GM23338 (cell line): ENCODE data around the gene SERPINA9.
A peak's percentile ranks its signal among the peaks of the same experiment; 100 is the strongest.

Experiments
- CREB1 ChIP-seq: fragments of 250-450 bp; sonication (Bioruptor Pico); IDR thresholded peaks from 2 replicates; pipeline ENCODE4 v1.5.0; 2020; ENCODE audit warnings: low read depth, mild to moderate bottlenecking, moderate library complexity
- CTCF ChIP-seq, 2 experiments: fragments of 200-600 bp in 1 of 2; sonication (generic) in 1 of 2; conservative IDR thresholded peaks; 2 replicates each; pipeline versions ENCODE4 v1.5.1 to v1.6.1; 2016 to 2017; ENCODE audit warnings: antibody characterized with exemption in 2 of 2, low read depth in 2 of 2, mild to moderate bottlenecking in 2 of 2, moderate library complexity in 1 of 2
- EZH2 ChIP-seq: fragments of 200-600 bp; sonication (generic); IDR thresholded peaks from one replicate; pipeline ENCODE4 v1.8.0; 2017; ENCODE audit warnings: antibody characterized with exemption, mild to moderate bottlenecking, low read depth; ENCODE audit not compliant: unreplicated experiment
- POLR2AphosphoS5 ChIP-seq: IDR thresholded peaks from 2 replicates; pipeline ENCODE4 v1.6.1; 2016; ENCODE audit warnings: antibody characterized with exemption, low read depth

GRCh38 chr14:94485944-94486841, 10.2 kb upstream of the SERPINA9 start:
- TF ChIP-seq POLR2AphosphoS5 (0 out of 2 replicates have a peak, but pooled peaks have one; percentile 36), CTCF (conservative IDR thresholded peaks at IDR 0.05; ENCODE audit: low read depth in 2 of 2) (peak; percentile 94 to 99), EZH2 (no peak), CREB1 (no peak)
